ENCODE data around the gene EPHA8. TPM values are rescaled to one million over a fixed set of nuclear protein-coding genes. Genes with fewer than 3 reads are reported as not detected.

Gene EPHA8

Small RNA genes lying within 50 kb of the gene (small RNA-seq; reads per million reads assigned to genes)
- not detected for gene MIR6127 (ENCODE audit: insufficient read depth)

Data from neuronal stem cell (in vitro differentiated cells).